ENCODE data around the gene UBE2F.
"Not testable (repeated sequence)": the region's sequence is repeated elsewhere in the genome, so short reads cannot be mapped to it uniquely, and the experiment has no call there.

UBE2F gene

DNA sequence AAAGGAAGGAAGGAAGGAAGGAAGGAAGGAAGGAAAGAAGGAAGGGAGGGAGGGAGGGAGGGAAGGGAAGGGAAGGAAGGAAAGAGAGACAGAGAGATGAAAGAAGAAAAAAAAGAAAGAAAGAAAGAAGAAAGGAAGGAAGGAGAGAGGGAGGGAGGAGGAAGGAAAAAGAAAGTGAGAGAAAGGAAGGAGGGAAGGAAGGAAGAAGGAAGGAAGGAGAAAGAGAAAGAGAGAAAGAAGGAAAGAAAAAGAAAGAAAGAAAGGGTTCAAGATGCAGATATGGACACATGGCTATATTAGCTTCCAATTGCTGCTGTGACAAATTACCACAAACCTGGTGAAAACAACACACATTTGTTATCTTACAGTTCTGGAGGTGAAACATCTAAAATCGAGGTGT lies 20.4 kb upstream of the UBE2F start:
- no peak for DNase-seq

DNA sequence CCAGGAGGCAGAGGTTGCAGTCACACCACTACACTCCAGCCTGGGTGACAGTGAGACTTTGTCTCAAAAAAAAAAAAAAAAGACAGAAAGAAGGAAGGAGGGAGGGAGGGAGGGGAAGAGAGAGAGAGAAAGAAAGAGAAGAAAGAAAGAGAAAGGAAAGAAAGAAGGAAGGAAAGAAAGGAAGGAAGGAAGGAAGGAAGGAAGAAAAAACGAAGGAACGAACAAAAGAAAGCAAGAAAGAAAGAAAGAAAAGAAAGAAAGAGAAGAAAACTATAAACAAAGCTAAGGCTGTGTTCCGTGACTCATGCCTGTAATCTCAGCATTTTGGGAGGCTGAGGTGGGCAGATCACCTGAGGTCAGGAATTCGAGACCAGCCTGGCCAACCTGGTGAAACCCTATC lies 15.5 kb upstream of the UBE2F start:
- DNase-seq, result not testable (repeated sequence)

DNA sequence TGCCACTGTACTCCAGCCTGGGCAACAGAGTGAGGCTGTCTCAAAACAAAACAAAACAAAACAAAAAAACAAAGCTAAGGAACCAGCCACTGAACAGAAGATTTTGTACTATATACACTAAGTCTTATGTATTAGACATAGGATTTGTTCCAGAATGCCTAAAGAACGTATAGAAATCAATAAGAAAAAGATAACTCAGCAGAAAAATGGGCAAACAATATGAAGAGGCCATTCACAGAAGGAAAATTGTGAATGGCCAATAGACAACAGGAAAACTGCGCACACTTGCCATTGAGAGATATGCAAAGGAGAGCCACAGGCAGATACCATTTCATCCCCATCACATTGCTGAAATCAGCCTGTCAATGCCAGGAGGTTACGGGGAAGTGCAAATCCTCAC lies 14.9 kb upstream of the UBE2F start:
- no peak for DNase-seq

DNA sequence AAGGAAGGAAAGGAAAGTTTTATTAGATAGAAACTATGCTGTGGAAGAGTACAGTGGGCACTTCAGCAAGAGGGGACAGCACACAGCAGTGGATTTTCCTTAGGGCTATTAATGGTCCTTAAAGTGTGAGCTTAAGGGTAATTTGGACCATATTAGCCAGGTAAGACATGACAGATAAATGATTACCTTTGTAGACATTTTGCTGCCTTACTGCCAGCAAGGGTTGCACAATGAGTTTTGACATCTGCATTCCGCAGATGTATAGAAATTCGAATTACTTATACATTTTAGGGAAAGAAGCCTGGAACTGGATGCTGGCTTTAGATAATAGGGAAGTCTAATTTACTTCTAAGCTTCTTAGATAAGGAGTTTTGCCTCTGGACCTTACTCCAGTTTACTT lies 14.0 kb upstream of the UBE2F start:
- DNase-seq, result no peak

DNA sequence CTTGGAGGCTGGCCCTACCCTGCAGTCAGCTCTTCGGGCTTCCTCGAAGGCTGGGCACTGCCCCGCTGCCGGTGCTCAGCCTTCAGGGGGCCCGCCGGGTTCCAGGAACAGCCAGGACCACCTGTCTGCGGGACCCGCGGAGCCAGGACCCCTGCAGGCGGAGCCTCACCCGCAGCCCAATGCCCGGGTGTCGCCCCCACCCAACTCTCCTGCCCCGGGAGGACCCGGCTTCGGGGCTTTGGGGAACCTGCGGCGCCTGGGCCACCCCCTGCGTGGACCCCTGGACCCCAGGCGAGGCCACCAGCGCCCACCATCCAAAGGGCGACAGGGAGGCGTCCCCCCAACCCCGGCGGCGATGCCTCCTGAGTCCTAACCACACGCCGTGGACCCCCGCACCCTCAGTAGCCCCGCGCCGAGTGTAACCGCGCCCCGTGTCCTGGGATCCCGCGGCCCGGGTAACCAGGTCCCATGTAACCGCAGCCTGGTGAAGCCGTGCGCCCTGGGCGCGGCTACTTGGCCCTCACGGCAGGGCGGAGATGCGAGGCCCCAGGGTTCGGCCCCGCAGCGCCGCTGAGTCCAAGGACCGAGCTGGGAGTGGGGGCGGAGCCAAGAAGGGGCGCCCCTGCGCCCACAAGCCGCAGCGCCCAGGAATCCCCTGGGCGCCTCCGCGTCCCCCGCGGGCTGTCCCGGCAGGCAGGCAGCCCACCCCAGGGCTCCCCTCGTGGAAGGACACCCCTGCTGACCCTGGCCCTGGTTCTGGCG lies 11.0 kb upstream of the UBE2F start:
- no peak for DNase-seq

DNA sequence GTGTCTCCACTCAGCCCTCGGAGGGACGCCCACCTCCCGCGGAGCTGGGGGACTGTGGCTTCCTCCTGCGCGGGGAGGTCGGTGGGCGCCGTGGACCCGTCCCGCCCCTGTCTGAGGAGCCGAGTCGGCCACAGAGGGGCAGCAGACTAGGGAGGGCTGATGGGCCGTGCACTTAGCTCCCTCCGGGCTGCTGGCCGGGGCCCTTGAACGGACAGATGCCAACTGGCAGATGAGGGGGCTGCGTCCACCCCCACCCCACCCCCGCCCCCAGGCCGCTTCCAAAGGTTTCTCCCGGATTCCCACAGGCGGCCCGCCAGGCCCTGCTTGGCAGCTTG lies 10.4 kb upstream of the UBE2F start:
- no peak for DNase-seq

DNA sequence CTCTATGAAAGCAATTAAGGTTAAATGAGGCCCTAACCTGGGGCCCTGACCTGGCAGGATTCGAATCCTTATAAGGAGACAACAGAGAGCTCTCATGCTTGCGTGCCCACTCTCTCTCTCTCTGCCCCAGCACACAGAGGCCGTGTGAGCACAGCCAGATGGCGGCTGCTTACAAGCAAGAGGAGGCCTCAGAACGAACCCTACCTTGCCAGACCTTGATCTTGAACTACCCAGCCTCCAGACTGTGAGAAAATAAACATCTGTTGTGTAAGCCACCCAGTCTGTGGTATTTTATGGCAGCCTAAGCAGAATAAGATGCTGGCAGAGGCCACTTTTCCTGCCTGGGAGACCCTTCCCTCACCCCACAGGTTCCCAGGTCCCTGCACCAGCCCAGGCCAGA lies 5.2 kb upstream of the UBE2F start:
- DNase-seq, result no peak

DNA sequence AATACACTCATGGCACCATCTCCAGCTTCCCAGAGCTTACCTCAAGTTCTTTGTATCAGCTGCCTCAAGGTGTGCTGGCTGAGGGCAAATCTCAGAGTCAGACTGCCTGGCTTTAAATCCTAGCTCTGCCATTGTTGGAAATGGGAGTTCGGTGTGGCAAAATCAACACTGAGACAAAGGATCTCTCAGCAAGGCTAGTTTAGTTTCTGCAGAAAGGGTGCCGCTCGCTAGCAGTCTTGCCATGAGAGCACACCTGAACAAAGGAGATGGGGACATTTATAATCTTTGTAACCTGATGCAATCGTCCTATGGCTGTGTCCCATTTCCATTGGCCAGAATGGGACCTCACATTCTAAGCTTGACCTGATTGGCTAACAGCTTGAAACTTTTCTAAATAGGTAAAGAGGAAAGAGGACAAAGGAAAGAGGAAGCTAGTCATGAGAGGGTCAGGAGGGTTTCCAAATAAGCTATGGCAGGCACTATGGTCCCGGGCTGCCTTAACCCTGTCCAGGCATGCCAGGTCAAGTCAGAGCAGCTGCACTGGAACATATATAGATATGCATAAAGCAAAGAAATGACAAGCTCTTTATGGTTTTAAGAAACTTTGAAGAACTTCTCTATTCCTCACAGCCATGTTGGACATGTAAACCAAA lies 4.3 kb upstream of the UBE2F start:
- no peak for DNase-seq

DNA sequence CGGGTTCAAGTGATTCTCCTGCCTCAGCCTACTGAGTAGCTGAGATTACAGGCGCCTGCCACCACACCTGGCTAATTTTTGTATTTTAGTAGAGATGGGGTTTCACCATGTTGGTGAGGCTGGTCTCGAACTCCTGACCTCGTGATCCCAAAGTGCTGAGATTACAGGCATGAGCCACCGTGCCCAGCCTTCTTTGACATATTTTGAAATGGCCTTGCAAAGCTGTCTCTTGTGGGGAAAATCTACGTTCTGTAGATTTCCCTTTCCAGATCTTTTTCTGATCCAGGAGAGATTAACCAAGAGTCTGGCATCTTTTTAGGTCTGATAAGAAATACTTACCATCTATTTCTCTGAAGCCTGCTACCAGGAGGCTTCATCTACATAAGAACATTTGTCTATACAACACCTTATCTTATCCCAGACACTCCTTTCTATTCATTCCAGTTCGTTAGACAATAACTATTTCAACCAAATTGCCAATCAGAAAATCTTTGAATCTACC lies 3.3 kb upstream of the UBE2F start:
- DNase-seq, result not testable (repeated sequence)

DNA sequence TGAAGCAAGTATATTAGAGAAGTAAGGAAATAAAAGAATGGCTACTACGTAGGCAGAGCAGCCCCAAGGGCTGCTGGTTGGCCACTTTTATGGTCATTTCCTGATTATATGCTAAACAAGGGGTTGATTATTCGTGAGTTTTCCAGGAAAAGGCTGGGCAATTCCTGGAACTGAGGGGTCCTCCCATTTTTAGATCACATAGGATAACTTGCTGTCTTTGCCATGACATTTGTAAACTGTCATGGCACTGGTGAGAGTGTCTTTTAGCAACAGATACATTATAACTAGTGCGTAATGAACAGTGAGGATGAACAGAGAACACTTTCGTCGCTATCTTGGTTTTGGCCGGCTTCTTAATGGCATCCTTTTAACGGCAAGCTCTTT lies 2.6 kb upstream of the UBE2F start:
- no peak for DNase-seq

DNA sequence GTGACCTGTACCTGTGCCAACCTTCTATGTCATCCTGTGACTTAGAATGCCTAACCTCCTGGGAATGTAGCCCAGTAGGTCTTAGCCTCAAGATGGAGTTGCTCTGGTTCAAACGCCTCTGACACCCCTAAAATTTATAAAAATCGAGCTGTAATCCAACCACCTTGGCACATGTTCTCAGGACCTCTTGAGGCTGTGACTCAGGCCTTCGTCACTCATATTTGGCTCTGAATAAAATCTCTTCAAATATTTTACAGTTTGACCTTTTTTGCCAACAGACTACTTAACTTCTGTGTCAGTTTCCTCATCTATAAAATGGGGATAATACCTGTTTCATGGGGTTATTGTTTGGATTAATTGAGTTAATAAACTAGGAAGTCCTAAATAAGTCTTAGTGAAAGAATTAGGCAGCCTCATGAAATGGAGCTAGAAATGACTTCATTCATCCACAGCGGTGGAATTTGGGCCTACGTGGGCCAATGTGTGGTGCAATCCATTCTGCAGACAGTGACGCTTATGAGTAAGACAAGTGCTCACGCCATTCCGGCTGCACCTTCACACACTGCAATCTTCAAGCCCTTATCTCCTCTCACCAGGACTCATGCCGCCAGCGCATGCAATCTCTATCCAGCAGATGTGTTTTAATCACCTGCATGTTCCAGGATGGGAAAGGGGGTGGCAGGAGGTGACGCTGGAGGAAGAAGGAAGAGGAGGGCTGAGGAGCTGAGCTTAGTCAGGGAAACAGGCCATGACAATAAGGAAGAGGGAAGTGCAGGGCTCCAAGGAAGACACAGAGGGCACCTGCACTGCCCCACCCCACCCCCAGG lies 2.0 kb upstream of the UBE2F start:
- no peak for DNase-seq

DNA sequence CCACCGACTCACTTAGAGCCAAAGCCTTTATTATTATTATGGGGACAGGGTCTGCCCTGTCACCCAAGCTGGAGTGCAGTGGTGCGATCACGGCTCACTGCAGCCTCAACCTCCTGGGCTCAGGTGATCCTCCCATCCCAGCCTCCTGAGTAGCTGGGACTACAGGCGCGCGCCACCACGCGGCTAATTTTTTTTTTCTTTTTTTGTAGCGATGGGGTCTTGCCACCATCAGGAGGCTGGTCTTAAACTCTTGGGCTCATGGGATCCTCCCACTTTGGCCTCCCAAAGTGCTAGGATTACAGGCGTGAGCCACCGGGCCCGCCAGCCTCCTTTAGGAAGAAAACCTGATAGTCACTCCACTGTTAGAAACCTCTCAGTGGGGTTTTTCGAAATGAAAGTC lies 970 bp upstream of the UBE2F start:
- DNase-seq, result not testable (repeated sequence)

DNA sequence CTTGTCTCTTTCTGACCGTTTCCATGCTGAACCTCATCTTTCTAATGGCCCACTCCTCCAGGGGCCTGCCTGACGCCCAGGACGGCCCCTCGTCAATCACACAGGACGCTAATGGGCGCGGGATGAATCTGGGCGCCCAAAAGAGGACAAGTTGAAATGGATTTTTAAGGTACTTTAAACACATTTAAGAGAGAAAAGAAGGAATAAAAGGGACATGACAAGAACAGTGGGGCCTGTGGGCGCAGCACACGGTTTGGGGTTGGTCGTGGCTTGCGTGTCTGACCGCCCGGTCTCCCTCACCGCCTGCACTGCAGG lies 607 bp upstream of the UBE2F start:
- DNase-seq, result no peak

DNA sequence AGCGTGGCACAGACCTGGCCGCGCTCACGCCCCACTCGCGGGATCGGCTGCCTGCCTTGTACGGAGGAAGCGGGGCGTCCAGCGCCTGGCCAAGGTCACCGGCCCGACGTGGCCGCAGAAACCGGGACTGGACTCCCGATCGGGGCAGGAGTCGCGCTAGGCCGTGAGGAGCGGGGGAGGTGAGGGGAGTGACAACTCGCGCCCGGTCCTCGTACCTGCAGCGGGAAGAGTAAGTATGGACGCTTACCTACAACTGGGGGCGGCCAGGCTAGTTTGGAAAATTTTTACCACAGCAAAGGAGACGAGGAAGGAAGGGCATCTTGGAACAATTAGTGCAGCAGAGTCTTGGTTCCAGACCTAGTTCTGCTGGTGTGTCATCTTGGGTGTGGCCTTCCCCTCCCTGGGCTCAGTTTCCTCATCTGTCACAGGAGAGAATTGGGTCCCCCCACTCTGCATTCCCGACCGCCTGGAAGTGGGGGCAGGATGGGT lies 693 bp downstream of the UBE2F start:
- no peak for DNase-seq

DNA sequence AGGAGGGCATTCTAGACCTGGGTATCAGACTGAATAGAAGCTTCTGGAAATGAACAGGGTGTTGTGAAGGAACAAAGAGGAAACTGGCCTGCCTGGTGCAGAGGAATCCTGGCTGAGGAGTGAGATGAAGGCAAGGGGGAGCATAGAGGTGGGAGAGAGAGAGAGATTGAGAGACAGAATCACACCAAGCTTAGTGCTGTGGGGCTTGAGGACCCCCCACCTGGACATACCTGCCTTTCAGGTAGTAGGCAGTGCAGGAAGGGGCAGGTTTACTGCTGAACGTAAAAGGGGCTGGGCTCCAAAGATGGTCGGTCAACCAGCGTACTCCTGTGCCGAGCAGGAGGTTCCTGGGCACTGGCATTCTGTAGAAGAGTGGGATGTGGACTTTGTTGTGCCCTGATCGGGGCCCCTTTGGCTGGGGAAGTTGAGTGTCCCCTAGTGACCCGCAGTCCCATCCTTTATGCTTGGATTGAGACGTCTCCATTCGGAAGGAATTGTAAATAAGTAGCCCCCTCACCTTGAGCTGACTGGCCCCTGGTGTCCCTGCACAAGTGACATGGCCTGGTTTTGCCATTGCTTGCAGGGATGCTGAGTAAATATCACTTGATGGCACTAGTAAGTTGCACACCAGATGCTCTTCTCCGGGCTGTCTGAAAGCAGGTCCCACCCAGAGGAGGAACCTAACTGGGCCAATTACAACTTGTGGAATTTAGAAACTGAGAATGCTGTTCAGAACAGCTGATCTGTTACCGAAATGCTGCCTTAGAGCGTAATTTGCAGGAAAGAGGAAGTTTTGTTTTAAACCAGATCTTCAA lies 1.4 kb downstream of the UBE2F start:
- DNase-seq, result no peak

DNA sequence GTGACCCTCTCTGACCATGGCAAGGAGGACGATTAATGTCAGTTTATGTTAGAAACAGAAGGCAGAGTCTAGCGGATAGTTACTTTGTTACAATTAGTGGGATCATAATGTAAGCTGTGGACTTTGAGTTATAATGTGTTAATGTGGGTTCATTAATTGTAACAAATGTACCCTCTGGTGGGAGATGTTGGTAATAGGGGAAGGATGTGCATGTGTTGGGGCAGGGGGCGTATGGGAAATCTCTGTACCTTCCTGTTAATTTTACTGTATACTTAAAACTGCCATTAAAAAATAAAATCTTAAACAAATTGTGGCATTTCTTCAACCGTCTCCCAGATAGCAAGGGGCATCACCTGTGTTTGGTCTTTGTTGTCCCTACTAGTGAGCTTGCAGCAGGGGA lies 4.8 kb downstream of the UBE2F start:
- no peak for DNase-seq

DNA sequence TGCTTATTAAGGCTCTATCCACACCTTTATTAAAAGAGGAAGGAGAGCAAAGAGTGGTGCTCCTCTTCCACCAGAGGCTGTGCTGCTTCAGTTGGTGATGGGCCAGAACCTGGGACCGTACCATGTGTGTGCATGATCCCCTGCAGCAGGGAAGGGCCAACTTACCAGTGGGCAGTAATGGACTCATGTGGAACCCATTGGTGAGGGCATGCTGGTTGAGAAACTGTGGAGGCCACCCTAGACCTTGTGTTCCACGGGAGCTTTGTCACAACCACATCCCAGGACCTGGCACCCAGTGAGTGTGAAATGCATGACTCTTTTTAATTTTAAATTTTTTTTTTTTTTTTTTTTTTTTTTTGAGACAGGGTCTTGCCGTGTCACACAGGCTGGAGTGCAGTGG lies 5.4 kb downstream of the UBE2F start:
- no peak for DNase-seq

DNA sequence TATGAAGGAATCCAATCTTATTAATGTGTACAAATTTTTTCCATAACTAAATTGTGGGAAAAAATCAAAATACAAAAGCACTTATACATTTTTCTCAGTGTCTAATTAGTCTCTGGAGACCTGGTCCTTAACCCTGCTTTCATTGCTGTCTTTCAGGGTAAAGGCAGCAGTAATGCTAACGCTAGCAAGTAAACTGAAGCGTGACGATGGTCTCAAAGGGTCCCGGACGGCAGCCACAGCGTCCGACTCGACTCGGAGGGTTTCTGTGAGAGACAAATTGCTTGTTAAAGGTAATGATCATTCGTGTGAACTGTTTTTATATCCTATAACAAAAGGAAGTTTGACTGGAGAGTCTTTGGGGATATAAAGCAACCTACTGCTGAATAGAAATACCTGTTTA lies 6.1 kb downstream of the UBE2F start:
- no peak for DNase-seq

DNA sequence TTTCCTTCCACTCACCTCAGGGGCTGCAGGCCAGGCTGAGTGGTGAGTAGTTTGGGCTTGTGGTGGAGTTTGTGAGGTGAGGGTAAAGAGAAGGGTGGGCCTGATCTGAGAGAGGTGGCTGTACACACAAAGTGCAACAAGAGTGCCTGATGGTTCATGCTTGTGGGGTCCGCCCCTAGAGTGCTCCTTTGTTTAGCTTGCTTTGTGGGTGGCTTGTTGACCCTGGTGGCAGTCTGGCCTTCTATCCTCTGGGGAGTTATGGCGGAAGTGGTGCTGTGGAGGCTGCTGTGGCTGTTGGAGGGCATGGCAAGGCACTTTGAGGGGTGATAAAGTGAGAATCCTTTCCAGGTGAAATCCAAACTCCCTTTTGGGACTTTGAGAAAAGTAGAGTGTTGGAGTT lies 10.6 kb downstream of the UBE2F start:
- no peak for DNase-seq

DNA sequence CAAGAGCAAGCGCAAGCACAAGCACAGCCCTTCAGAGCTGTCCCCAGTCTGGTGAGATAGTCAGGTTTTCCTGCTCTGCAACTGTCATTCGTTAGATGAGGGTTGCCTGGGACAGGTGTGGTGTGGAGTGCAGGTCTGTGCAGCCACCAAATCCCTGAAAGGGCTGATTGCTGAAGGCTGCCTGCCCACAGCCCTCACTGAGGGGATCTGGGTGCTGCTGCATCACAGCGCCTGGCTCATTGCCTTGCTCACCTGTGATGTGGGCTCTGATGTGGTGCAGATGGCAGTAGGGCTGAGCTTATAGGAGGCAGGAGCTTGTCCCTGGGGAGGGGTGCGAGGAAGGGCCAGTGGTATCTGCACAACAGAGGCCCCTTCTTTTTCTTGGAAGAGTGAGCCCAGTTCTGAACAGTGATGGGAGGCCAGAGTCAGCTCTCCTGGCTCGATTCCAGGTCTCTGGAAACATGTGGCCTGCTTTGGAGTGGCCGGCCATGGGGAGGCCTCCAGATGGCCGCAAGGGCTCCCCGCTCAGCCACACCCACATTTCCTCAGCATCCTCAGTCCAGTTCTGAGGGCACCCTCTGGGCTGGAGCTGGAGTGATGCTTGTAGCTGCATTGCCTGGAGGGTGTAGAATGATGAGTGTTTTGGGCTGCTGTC lies 11.4 kb downstream of the UBE2F start:
- DNase-seq, result no peak

DNA sequence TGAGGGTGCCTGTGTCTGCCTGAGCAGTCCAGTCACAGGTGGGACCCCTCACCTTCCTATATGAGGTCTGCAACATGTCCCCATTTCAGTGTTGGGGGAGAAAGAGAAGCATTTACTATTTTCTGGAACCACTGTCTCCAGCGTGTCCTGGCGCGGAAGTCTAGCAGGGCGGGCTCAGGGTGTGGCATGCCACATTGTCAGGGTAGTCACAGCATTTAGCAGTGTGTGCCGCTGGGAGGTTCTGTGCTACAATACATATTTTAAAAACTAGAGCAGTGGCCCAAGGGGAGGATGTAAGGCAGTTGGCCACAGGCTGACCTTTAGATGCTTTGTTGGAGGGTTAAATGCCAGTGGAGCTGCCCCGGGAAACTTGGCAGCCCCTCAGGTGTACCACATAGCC lies 12.5 kb downstream of the UBE2F start:
- no peak for DNase-seq

DNA sequence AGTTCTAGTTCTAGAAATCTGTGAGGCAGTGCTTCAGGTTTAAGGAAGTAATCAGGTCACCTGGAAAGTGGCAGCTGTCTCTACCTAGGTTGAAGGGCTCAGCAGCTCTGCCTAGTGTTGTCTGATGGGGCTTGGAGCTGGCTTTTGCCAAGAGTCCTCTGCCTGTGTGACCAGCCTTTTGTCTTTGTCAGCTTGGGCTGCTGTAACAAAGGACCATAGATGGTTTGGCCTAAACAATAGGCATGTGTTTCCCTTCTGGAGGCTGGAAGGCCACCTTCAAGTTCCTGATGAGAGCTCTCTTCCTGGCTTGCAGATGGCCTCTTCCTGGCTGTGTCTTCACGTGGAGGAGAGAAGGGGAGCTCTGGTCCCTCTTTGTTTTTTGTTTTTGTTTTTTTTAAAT lies 13.3 kb downstream of the UBE2F start:
- no peak for DNase-seq

DNA sequence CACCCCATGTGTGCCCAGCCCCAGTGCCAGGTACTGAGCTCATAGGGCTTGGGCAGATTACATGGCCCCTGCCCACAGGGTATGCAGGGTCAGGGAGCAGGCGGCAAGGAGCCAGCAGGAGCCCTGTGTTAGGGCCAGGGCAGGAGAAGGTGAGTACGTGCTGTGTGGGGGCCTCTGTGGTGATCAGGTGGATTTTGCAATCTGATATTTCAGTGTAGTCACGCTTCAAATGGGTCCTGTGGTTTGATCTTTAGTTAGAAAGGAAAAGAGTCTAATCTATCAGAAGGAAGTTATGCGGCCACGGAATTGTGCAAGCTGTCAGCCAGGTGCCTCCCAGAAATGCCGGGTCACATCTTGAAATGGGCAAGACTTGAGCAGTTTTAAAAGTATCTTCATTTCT lies 13.9 kb downstream of the UBE2F start:
- no peak for DNase-seq
